Stimulated activated CD4-positive, alpha-beta T cell treated with anti-CD3 and anti-CD28 coated beads, TNF-alpha, amount 100 ng/mL, for 1 hour (primary cell): ENCODE data around the gene KRTAP20-2.

Experiments used
- DNase-seq, 3 donors: peaks; one replicate each; pipeline ENCODE4 v3.0.0-alpha.2; 2020; ENCODE audit warnings: low read depth in 3 of 3, low spot score in 1 of 3

The KRTAP20-2 gene

GRCh38 chr21:30672985-30673650 is 38.1 kb downstream of the KRTAP20-2 start:
- no peak for DNase-seq

- DNase-seq: no peak
Observed at GRCh38 chr21:30674312-30674711, 39.3 kb downstream of the KRTAP20-2 start.

GRCh38 chr21:30676737-30677136 is 41.7 kb downstream of the KRTAP20-2 start:
- no peak for DNase-seq

- no peak for DNase-seq
Observed at GRCh38 chr21:30680586-30680985, 45.6 kb downstream of the KRTAP20-2 start.

GRCh38 chr21:30684506-30684905 is 49.5 kb downstream of the KRTAP20-2 start:
- no peak for DNase-seq
